Ishikawa (cell line): ENCODE results near the gene AGPS.

ENCODE experiments used
- CEBPB ChIP-seq: IDR thresholded peaks from 2 replicates; pipeline ENCODE4 v1.6.1; 2012
- CREB1 ChIP-seq: IDR thresholded peaks from 2 replicates; pipeline ENCODE4 v1.6.1; 2012; ENCODE audit warnings: low read depth
- EGR1 ChIP-seq: IDR thresholded peaks from 2 replicates; pipeline ENCODE4 v1.6.1; 2012
- EP300 ChIP-seq: IDR thresholded peaks from 2 replicates; pipeline ENCODE4 v1.6.1; 2012; ENCODE audit warnings: borderline replicate concordance
- FOXM1 ChIP-seq: IDR thresholded peaks from 2 replicates; pipeline ENCODE4 v1.6.1; 2012; ENCODE audit warnings: low read depth, borderline replicate concordance
- NFIC ChIP-seq: IDR thresholded peaks from 2 replicates; pipeline ENCODE4 v1.6.1; 2012
- RAD21 ChIP-seq: IDR thresholded peaks from 2 replicates; pipeline ENCODE4 v1.6.1; 2012; ENCODE audit warnings: low read depth
- TAF1 ChIP-seq: IDR thresholded peaks from 2 replicates; pipeline ENCODE4 v1.6.1; 2012; ENCODE audit warnings: low read depth, mild to moderate bottlenecking
- TCF12 ChIP-seq: IDR thresholded peaks from 2 replicates; pipeline ENCODE4 v1.6.1; 2012; ENCODE audit warnings: low read depth
- TEAD4 ChIP-seq: IDR thresholded peaks from 2 replicates; pipeline ENCODE4 v1.6.1; 2012
- YY1 ChIP-seq: IDR thresholded peaks from 2 replicates; pipeline ENCODE4 v1.6.1; 2012; ENCODE audit warnings: low read depth
- ZBTB7A ChIP-seq: IDR thresholded peaks from 2 replicates; pipeline ENCODE4 v1.6.1; 2012; ENCODE audit warnings: low read depth
- TF ChIP-seq, protein P1 (sequence below): IDR thresholded peaks from 2 replicates; pipeline ENCODE4 v1.6.1; 2012
- TF ChIP-seq, protein P2 (sequence below): IDR thresholded peaks from 2 replicates; pipeline ENCODE4 v1.6.1; 2012
- TF ChIP-seq, protein P3 (sequence below): IDR thresholded peaks from 2 replicates; pipeline ENCODE4 v1.6.1; 2012; ENCODE audit warnings: low read depth, mild to moderate bottlenecking

AGPS gene

DNA sequence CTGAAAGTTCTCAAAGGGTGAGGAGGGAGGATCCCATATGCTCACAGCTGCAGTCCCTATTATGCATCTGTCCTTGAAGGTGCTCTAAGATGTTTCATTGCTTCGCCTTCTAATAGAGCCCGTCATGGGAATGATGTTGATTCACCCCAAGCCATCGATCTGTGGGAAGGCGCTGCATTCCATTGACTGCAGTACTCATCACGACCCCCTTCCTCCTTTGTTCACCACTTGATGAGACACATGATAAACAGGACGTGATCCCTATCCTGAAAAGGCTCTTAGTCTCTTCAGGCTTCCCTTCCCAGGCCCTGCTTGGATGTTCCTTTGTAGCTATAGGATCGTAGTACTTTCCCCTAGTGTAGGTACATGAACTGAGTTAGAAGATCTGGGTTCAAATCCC, 181.8 kb downstream of the AGPS start:
- TF ChIP-seq, protein P1, sequence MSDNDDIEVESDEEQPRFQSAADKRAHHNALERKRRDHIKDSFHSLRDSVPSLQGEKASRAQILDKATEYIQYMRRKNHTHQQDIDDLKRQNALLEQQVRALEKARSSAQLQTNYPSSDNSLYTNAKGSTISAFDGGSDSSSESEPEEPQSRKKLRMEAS: no peak
- TF ChIP-seq CREB1: no peak

DNA sequence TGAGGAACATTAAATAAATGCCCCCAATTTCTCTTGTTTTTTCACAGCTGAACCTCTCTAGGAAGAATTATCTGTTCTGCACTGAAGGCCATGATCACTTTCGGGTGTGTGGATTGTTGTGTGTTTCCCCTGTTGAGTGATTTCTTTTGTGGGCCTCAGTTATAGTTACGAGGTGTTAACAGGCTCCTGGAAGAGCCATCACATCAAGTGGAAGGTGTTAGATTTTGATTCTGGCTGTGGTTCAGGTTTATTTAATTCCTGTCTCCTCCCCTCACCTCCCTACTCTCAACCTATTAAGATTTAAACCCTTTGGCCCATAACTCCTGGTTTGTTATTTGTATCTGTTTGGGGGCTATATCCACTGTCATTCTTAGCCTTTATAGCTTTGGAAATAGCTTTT, 182.8 kb downstream of the AGPS start:
- TF ChIP-seq TEAD4 (no peak), CREB1 (no peak), EP300 (no peak), TCF12 (no peak), RAD21 (no peak), YY1 (no peak), NFIC (no peak), TAF1 (no peak), ZBTB7A (no peak), FOXM1 (no peak), EGR1 (no peak), CEBPB (no peak)
- TF ChIP-seq, protein P2, sequence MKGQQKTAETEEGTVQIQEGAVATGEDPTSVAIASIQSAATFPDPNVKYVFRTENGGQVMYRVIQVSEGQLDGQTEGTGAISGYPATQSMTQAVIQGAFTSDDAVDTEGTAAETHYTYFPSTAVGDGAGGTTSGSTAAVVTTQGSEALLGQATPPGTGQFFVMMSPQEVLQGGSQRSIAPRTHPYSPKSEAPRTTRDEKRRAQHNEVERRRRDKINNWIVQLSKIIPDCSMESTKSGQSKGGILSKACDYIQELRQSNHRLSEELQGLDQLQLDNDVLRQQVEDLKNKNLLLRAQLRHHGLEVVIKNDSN: no peak
- TF ChIP-seq, protein P3, sequence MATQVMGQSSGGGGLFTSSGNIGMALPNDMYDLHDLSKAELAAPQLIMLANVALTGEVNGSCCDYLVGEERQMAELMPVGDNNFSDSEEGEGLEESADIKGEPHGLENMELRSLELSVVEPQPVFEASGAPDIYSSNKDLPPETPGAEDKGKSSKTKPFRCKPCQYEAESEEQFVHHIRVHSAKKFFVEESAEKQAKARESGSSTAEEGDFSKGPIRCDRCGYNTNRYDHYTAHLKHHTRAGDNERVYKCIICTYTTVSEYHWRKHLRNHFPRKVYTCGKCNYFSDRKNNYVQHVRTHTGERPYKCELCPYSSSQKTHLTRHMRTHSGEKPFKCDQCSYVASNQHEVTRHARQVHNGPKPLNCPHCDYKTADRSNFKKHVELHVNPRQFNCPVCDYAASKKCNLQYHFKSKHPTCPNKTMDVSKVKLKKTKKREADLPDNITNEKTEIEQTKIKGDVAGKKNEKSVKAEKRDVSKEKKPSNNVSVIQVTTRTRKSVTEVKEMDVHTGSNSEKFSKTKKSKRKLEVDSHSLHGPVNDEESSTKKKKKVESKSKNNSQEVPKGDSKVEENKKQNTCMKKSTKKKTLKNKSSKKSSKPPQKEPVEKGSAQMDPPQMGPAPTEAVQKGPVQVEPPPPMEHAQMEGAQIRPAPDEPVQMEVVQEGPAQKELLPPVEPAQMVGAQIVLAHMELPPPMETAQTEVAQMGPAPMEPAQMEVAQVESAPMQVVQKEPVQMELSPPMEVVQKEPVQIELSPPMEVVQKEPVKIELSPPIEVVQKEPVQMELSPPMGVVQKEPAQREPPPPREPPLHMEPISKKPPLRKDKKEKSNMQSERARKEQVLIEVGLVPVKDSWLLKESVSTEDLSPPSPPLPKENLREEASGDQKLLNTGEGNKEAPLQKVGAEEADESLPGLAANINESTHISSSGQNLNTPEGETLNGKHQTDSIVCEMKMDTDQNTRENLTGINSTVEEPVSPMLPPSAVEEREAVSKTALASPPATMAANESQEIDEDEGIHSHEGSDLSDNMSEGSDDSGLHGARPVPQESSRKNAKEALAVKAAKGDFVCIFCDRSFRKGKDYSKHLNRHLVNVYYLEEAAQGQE: no peak
- TF ChIP-seq, protein P1: no peak

DNA sequence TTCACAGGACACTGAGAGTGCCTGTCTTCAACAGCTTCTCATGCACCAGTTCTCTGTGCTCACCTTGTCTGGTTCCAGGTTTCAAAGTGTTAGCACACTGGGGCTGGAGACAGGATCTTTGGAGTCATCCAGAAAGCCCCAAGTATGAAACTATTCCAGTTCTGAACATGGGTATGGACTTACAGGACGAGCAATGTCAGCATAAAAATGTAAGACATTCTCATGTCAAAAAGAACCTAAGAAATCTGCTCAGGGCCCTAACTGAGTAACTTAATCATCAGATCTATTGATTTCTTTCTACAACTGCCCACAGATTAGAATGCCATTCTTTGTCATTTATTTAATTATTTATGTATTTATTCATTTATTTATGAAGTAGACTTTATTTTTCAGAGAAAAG, 184.5 kb downstream of the AGPS start:
- TF ChIP-seq TAF1: no peak
- no peak for TF ChIP-seq EGR1

DNA sequence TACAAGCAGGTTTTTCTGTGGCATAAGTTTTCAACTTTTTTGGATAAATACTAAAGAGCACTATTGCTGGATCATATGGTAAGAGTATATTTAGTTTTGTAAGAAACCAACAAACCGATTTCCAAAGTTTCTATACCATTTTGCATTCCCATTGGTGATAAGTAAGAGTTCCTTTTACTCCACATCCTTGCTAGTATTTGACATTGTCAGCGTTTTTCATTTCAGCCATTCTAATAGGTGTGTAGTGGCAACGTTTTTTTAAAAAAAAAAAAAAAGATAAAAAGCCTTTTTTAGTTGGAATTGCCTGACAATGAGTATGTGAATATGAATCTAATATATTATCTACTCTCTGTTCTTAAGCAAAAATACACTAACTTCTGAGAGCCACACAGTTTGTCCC, 185.9 kb downstream of the AGPS start:
- TF ChIP-seq CEBPB: no peak
- TF ChIP-seq NFIC: no peak

DNA sequence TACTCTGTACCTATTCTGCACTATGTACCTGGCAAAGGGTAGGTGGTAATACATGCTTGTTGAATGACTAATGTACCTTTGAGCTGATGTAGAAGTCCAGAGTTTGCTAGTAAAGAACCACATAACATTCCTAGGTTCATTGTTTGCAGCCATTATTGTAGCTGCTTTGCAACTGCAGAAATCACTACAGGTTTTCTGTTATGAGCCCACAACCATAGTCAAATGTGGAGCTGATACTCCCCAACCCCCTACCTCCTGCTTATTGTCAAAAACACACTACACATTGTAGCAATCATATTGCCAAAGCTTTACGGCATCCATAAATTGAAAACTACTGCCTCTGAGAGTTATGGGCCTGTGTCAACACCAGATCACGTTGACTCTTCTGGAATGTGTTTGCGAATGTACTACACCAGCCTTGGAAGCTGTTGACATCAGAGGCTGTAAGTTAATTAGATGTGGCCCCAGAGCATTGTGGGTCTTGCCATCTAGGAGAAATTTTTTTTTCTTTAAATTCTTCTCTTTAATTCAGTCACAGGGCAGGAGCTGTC, 187.0 kb downstream of the AGPS start:
- TF ChIP-seq, protein P2: no peak
- TF ChIP-seq YY1 (no peak), CREB1 (no peak), CEBPB (no peak), EGR1 (no peak), NFIC (no peak), TCF12 (no peak), ZBTB7A (no peak), TEAD4 (no peak)
- TF ChIP-seq, protein P3: no peak

DNA sequence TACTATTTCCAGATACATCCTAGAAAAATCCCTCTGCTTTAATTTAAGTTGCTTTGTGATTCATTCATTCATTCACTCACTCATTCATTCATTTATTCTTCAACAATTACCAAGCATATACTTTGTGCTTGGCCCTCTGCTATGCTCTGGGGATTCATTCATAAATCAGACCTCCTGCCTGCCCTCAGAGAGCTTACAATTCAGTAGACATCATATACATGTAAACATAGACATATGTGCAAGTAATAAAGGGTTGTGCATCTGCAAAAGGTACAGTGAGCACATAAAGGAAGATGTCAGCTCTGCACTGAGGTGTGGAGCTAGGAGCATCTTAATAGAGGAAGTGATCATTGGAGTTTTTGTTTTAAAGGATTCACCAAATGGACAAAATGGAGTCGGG, 189.4 kb downstream of the AGPS start:
- no peak for TF ChIP-seq CREB1
- TF ChIP-seq, protein P1: no peak
- TF ChIP-seq, protein P2: no peak
- no peak for TF ChIP-seq RAD21
- TF ChIP-seq TCF12: no peak
- TF ChIP-seq TAF1: no peak

DNA sequence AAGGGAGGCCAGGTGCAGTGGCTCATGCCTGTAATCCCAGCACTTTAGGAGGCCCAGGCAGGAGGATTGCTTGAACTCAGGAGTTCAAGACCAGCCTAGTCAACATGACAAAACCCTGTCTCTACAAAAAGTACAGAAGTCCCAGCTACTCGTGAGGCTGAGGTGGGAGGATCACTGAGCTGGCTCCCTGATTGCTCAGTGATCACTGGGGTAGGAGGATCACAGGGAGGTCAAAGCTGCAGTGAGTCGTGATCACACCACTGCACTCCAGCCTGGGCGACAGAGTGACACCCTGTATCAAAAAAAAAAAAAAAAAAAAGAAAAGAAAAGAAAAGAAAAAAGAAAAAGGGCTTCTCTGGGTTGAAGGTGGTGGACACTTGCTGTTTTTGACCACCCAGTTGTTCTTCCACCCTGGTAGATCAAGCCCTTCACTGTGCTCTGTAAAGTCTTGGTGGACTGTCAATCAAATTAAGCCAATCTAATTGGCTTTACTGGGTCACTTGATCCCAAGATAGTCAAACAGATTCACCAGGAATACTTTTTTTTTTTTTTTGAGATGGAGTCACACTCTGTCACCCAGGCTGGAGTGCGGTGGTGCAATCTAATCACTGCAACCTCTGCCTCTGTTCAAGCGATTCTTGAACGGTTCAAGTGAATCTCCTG, 191.6 kb downstream of the AGPS start:
- TF ChIP-seq CEBPB (no peak), RAD21 (no peak), FOXM1 (no peak), TEAD4 (no peak), NFIC (no peak), EGR1 (no peak), TCF12 (no peak), ZBTB7A (no peak), YY1 (no peak), EP300 (no peak)
- TF ChIP-seq, protein P2: no peak
- TF ChIP-seq, protein P3: no peak
